Hepatocyte (in vitro differentiated cells): ENCODE data around the gene GPR139.

ENCODE experiments used
- EZH2phosphoT487 ChIP-seq: fragments of 200-600 bp; sonication (generic); IDR thresholded peaks from one replicate; pipeline ENCODE4 v1.6.1; 2018; ENCODE audit warnings: antibody characterized with exemption, mild to moderate bottlenecking, low read depth, moderate library complexity; ENCODE audit not compliant: unreplicated experiment, severe bottlenecking
- TF ChIP-seq, protein P1 (sequence below): fragments of 200-600 bp; sonication (generic); IDR thresholded peaks from 2 replicates; pipeline ENCODE4 v1.5.1; 2016; ENCODE audit warnings: antibody characterized with exemption, mild to moderate bottlenecking; ENCODE audit not compliant: poor library complexity

DNA sequence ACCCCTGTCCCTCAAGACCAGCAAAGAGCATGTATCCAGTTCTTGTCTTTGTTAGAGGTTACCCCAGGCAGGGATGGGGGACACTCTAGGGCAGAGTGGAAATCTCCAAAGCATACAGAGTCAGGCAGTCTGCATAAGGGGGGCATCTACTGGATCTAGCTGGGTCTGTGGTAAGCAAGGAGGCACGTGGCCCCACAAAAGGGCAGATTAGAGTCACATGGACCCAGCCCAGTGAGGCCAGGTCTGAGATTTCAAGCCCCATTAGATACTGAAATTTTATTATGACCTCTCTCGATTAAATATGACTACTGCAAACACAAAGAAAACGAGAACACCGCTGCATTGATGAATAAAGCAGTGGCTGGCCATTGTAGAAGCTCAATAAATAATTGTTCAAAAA lies 1.6 kb upstream of the GPR139 start:
- TF ChIP-seq EZH2phosphoT487, result no peak
- TF ChIP-seq, protein P1, sequence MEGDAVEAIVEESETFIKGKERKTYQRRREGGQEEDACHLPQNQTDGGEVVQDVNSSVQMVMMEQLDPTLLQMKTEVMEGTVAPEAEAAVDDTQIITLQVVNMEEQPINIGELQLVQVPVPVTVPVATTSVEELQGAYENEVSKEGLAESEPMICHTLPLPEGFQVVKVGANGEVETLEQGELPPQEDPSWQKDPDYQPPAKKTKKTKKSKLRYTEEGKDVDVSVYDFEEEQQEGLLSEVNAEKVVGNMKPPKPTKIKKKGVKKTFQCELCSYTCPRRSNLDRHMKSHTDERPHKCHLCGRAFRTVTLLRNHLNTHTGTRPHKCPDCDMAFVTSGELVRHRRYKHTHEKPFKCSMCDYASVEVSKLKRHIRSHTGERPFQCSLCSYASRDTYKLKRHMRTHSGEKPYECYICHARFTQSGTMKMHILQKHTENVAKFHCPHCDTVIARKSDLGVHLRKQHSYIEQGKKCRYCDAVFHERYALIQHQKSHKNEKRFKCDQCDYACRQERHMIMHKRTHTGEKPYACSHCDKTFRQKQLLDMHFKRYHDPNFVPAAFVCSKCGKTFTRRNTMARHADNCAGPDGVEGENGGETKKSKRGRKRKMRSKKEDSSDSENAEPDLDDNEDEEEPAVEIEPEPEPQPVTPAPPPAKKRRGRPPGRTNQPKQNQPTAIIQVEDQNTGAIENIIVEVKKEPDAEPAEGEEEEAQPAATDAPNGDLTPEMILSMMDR, result no peak
